Endothelial cell of umbilical vein (primary cell): ENCODE measurements around the gene AKAP13. TPM values are rescaled to one million over a fixed set of nuclear protein-coding genes. Genes with fewer than 3 reads are reported as not detected.

Experiments used
- BruUV-seq: library from RNA; stranded (reverse); fragments of 400-500 nt; replicated peaks from 2 replicates; lab custom pipeline; 2021; lab: Mats Ljungman, UMichigan
- CTCF ChIA-PET: fragments of 300-600, 350-600 bp; sonication (Branson Sonifier 250); formaldehyde crosslinking; loops from one replicate; lab custom pipeline; 2021; ENCODE audit warnings: antibody characterized with exemption, inconsistent platforms; lab: Charles Lee
- POLR2A ChIA-PET: fragments of 300-600, 350-600 bp; sonication (Branson Sonifier 250); formaldehyde crosslinking; loops from one replicate; lab custom pipeline; 2021; ENCODE audit warnings: antibody characterized with exemption, inconsistent platforms; lab: Charles Lee
- DNase-seq: peaks from one replicate; pipeline ENCODE4 v3.0.0-alpha.2; 2011; ENCODE audit warnings: low read depth, low spot score
- FAIRE-seq: peaks from 2 replicates; lab custom pipeline; 2011; peaks lifted over from hg19 to GRCh38; lab: Jason Lieb, UNC
- H2AFZ ChIP-seq: 2 replicates; pipeline ENCODE4 v1.6.0; 2012; ENCODE audit warnings: low read depth, low read length, control low read depth, inconsistent platforms
- H3K27ac ChIP-seq: 2 replicates; pipeline ENCODE4 v1.5.1; 2011; ENCODE audit warnings: low read depth, mild to moderate bottlenecking, control low read depth, low read length, moderate library complexity; ENCODE audit not compliant: insufficient read depth
- H3K27me3 ChIP-seq, 2 experiments: 2 replicates each; pipeline versions ENCODE4 v1.6.0 to v1.6.1; 2011; ENCODE audit warnings: low read length in 2 of 2, mixed read lengths in 1 of 2; ENCODE audit not compliant: control insufficient read depth in 2 of 2, insufficient read depth in 2 of 2
- H3K36me3 ChIP-seq, 2 experiments: 2 replicates in 1 of 2; 3 replicates in 1 of 2; pipeline ENCODE4 v1.5.1; 2011; ENCODE audit warnings: low read length in 2 of 2, mild to moderate bottlenecking in 1 of 2, moderate library complexity in 1 of 2; ENCODE audit not compliant: control insufficient read depth in 2 of 2, insufficient read depth in 2 of 2; ENCODE audit errors: extremely low read depth in 1 of 2
- H3K4me1 ChIP-seq: 3 replicates; pipeline ENCODE4 v1.5.1; 2011; ENCODE audit warnings: mild to moderate bottlenecking, low read length; ENCODE audit not compliant: control insufficient read depth, insufficient read depth; ENCODE audit errors: extremely low read depth
- H3K4me2 ChIP-seq: 2 replicates; pipeline ENCODE4 v1.6.1; 2011; ENCODE audit warnings: low read length, control low read depth, mixed read lengths; ENCODE audit not compliant: insufficient read depth
- H3K4me3 ChIP-seq, 3 experiments: fragments of 200-600 bp in 1 of 3; sonication (generic), shearing (Covaris generic) in 1 of 3; replicated peaks in 1 of 3; 2 replicates each; pipeline ENCODE4 v1.5.1; 2011 to 2016; ENCODE audit warnings: control low read depth in 3 of 3, low read length in 3 of 3, mild to moderate bottlenecking in 2 of 3, inconsistent platforms in 1 of 3, low read depth in 1 of 3, moderate library complexity in 1 of 3; ENCODE audit not compliant: insufficient read depth in 1 of 3
- H3K79me2 ChIP-seq: 2 replicates; pipeline ENCODE4 v1.6.0; 2012; ENCODE audit warnings: low read length, inconsistent platforms; ENCODE audit not compliant: control insufficient read depth, insufficient read depth
- H3K9ac ChIP-seq: replicated peaks from 2 replicates; pipeline ENCODE3; 2011; ENCODE audit warnings: low read length, control low read depth; ENCODE audit not compliant: insufficient read depth; ENCODE audit errors: extremely low read depth
- H3K9me1 ChIP-seq: replicated peaks from 3 replicates; pipeline ENCODE4 v1.6.0; 2011; ENCODE audit warnings: mild to moderate bottlenecking, low read length; ENCODE audit not compliant: control insufficient read depth, insufficient read depth; ENCODE audit errors: extremely low read depth
- H3K9me3 ChIP-seq: replicated peaks from 2 replicates; pipeline ENCODE4 v1.5.1; 2012; ENCODE audit warnings: low read length, inconsistent platforms; ENCODE audit not compliant: control insufficient read depth, insufficient read depth
- H4K20me1 ChIP-seq: replicated peaks from 2 replicates; pipeline ENCODE3; 2011; ENCODE audit warnings: mild to moderate bottlenecking, low read length; ENCODE audit not compliant: control insufficient read depth, insufficient read depth; ENCODE audit errors: extremely low read depth
- EZH2 ChIP-seq: IDR thresholded peaks from 2 replicates; pipeline ENCODE4 v1.6.1; 2012; ENCODE audit warnings: borderline replicate concordance, low read depth, mild to moderate bottlenecking, moderate library complexity, low read length, inconsistent platforms; ENCODE audit not compliant: severe bottlenecking
- FOS ChIP-seq: IDR thresholded peaks from 2 replicates; pipeline ENCODE4 v1.6.1; 2011; ENCODE audit warnings: mild to moderate bottlenecking, low read length, moderate library complexity, borderline replicate concordance; ENCODE audit not compliant: insufficient read depth
- GATA2 ChIP-seq: IDR thresholded peaks from 2 replicates; pipeline ENCODE4 v1.7.0; 2011; ENCODE audit warnings: low read depth, mild to moderate bottlenecking, moderate library complexity, mixed read lengths, low read length; ENCODE audit not compliant: insufficient read length, insufficient read depth
- JUN ChIP-seq: IDR thresholded peaks from 2 replicates; pipeline ENCODE4 v1.6.1; 2011; ENCODE audit warnings: borderline replicate concordance, low read depth; ENCODE audit not compliant: insufficient read length, insufficient read depth
- MYC ChIP-seq: IDR thresholded peaks from one replicate; pipeline ENCODE4 v1.6.1; 2011; ENCODE audit warnings: mild to moderate bottlenecking, low read depth, low read length
- POLR2A ChIP-seq: IDR thresholded peaks from 2 replicates; pipeline ENCODE4 v1.6.1; 2012; ENCODE audit warnings: low read depth, mild to moderate bottlenecking, control low read depth, low read length
- POLR2AphosphoS5 ChIP-seq: IDR thresholded peaks from 2 replicates; pipeline ENCODE4 v1.6.1; 2012; ENCODE audit warnings: low read depth, mild to moderate bottlenecking, control low read depth, low read length, moderate library complexity; ENCODE audit not compliant: insufficient read depth
- dilution Hi-C: fragments of 300-500 bp; cut with MboI; formaldehyde crosslinking; loops from one replicate; pipeline ENCODE4 v1.15.0; 2019; ENCODE audit warnings: low sequenced_read_pairs; ENCODE audit not compliant: extremely low pct_ligation_motif_present
- intact Hi-C: fragments of 100-400 bp; cut with micrococcal nuclease; formaldehyde crosslinking; loops from one replicate; pipeline ENCODE4 v1.10.0; 2022
- polyA plus RNA-seq, 4 experiments: library from polyadenylated mRNA; depleted of rRNA in 3 of 4; stranded (reverse) in 3 of 4; unstranded in 1 of 4; fragments of >200 nt; gene quantifications; 2 replicates each; pipeline versions ENCODE4 v1.2.1 to v1.2.3, GENCODE V29; 2011 to 2012; ENCODE audit warnings: missing spikeins in 1 of 4
- total RNA-seq: library from RNA; stranded (reverse); gene quantifications from 2 replicates; pipeline ENCODE4 v1.2.3, GENCODE V29; 2021
- TF ChIP-seq, protein P1 (sequence below): IDR thresholded peaks from 2 replicates; pipeline ENCODE4 v1.6.1; 2011; ENCODE audit not compliant: insufficient read depth, insufficient read length

Gene AKAP13
- total and polyA plus RNA-seq, 2 donors (not counting 3 experiments of a cell fraction or from before 2014, with no cell fraction given): 22.8 to 87.8 TPM

DNA sequence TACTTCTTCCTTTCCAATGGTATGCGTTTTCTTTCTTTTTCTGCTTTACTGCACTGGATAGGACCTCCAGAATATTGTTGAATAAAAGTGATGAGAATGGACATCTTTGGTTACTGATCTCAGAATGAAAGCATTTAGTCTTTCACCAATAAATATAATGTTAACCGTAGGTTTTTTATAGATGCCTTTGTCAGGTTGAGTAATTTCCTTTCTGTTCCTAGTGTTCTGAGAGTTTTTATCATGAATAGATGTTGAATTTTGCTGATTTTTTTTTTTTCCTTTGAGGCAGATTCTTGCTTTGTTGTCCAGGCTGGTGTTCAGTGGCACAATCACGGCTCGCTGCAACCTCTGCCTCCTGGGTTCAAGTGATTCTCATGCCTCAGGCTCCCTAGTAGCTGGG is 255.9 kb downstream of the AKAP13 start:
- BruUV-seq: no TSS peak
- Histone ChIP-seq H3K9me3 (no peaks in the 10 kb centered on the region), H3K27ac (no peak overlapping the region), H3K36me3 (peaks cover 0 to 2% of the 10 kb centered on the region in 2 experiments), H3K4me3 (no peak overlapping the region), H3K27me3 (no peaks in the 10 kb centered on the region), H3K79me2 (peaks cover 3% of the 10 kb centered on the region), H3K4me1 (peaks cover 3% of the 10 kb centered on the region), H3K9me1 (no peaks in the 10 kb centered on the region), H4K20me1 (no peaks in the 10 kb centered on the region), H3K9ac (no peak overlapping the region), H2AFZ (no peak overlapping the region), H3K4me2 (no peak overlapping the region)
- DNase-seq: peak; percentile 38
- dilution Hi-C loops (no loop called here), intact Hi-C loops (no loop called here)
- POLR2A ChIA-PET: no interaction called here
- TF ChIP-seq, protein P1, sequence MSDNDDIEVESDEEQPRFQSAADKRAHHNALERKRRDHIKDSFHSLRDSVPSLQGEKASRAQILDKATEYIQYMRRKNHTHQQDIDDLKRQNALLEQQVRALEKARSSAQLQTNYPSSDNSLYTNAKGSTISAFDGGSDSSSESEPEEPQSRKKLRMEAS: no peak
- TF ChIP-seq EZH2: no peak
- no peak for TF ChIP-seq JUN
- TF ChIP-seq FOS: peak; percentile 7
- TF ChIP-seq MYC: no peak
- CTCF ChIA-PET: interaction anchor here (1.3 kb wide), 1 partner anchor 9 kb away, joined by 3 read pairs; no protein-coding TSS in a partner anchor
- no peak for FAIRE-seq

DNA sequence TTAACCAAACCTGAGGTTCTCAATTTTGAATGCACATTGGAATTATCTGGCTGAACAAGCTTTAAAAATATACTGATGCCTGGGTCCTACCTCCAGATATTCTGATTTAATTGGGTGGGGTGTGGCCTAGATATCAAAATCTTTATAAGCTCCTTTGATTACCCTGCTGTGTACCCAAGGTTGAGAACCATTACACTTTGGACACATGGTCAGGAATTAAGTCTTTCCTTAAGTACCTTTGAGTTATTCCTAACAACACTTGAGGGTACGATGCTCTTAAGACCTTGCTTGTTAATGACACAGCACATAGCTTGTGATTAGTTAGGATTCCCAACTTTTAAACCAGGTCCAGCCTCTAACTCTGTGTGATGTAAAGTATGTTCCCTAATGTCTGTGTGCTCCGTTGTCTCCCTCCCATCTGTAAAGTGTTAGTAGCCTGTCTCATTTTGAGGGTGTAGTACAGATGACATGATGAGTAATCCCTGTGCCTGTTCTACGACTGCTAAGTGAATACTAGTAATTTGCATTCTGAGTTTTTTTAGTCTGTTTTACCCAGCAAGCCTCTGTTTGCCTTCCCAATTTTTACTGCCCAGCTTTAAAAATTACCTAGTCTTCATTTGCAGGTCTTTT is 259.5 kb downstream of the AKAP13 start:
- H3K4me2 ChIP-seq: no peak overlapping the region
- TF ChIP-seq, protein P1: no peak
- no peak for TF ChIP-seq FOS
- TF ChIP-seq EZH2: no peak
- TF ChIP-seq MYC: no peak
- TF ChIP-seq POLR2AphosphoS5: no peak
- no peak for TF ChIP-seq GATA2
- TF ChIP-seq POLR2A: no peak
- no peak for TF ChIP-seq JUN
- ChIA-PET POLR2A (no interaction called here), CTCF (interaction anchor here (0.6 to 1.2 kb wide), 3 partner anchors 21 to 28 kb away, joined by 3 read pairs; no protein-coding TSS in a partner anchor)
- no peaks in the 10 kb centered on the region for H4K20me1 ChIP-seq
- H3K36me3 ChIP-seq: peaks cover 0 to 2% of the 10 kb centered on the region in 2 experiments
- intact Hi-C loops: no loop called here
- H3K4me1 ChIP-seq: peaks cover 3% of the 10 kb centered on the region
- DNase-seq (no peak), FAIRE-seq (no peak)
- no peak overlapping the region for H2AFZ ChIP-seq
- H3K79me2 ChIP-seq: no peaks in the 10 kb centered on the region
- no TSS peak for BruUV-seq
- H3K4me3 ChIP-seq: no peak overlapping the region
- H3K9ac ChIP-seq: no peak overlapping the region
- H3K27me3 ChIP-seq: no peaks in the 10 kb centered on the region
- dilution Hi-C loops: no loop called here
- H3K9me3 ChIP-seq: no peaks in the 10 kb centered on the region
- no peak overlapping the region for H3K27ac ChIP-seq
- H3K9me1 ChIP-seq: no peaks in the 10 kb centered on the region
